HCT116 (cell line): ENCODE measurements around the gene ABCA9.

Experiments used
- CBX3 ChIP-seq: IDR thresholded peaks from 2 replicates; pipeline ENCODE4 v1.6.1; 2012; ENCODE audit warnings: low read depth
- CTCF ChIP-seq, 3 experiments: fragments of 200-600 bp in 1 of 3; sonication (generic) in 1 of 3; IDR thresholded peaks in 2 of 3; conservative IDR thresholded peaks in 1 of 3; 2 replicates each; pipeline ENCODE4 v1.5.1; 2012 to 2017; ENCODE audit warnings: low read depth in 2 of 3, low read length in 2 of 3, antibody characterized with exemption in 1 of 3, borderline replicate concordance in 1 of 3, control low read depth in 1 of 3, mild to moderate bottlenecking in 1 of 3, mixed read lengths in 1 of 3, mixed run types in 1 of 3, moderate library complexity in 1 of 3; ENCODE audit not compliant: insufficient read depth in 1 of 3
- POLR2A ChIP-seq: IDR thresholded peaks from 2 replicates; pipeline ENCODE4 v1.7.0; 2011; ENCODE audit warnings: borderline replicate concordance; ENCODE audit not compliant: insufficient read depth, insufficient read length; ENCODE audit errors: extremely low read depth
- RAD21 ChIP-seq: IDR thresholded peaks from 2 replicates; pipeline ENCODE4 v1.6.1; 2012; ENCODE audit warnings: low read depth, mild to moderate bottlenecking
- SIN3A ChIP-seq: IDR thresholded peaks from 2 replicates; pipeline ENCODE4 v1.6.1; 2012; ENCODE audit warnings: low read depth
- TF ChIP-seq, protein P1 (sequence below): IDR thresholded peaks from 2 replicates; pipeline ENCODE4 v1.6.1; 2011; ENCODE audit warnings: mild to moderate bottlenecking, low read length, moderate library complexity; ENCODE audit not compliant: insufficient replicate concordance; ENCODE audit errors: extremely low read depth

DNA sequence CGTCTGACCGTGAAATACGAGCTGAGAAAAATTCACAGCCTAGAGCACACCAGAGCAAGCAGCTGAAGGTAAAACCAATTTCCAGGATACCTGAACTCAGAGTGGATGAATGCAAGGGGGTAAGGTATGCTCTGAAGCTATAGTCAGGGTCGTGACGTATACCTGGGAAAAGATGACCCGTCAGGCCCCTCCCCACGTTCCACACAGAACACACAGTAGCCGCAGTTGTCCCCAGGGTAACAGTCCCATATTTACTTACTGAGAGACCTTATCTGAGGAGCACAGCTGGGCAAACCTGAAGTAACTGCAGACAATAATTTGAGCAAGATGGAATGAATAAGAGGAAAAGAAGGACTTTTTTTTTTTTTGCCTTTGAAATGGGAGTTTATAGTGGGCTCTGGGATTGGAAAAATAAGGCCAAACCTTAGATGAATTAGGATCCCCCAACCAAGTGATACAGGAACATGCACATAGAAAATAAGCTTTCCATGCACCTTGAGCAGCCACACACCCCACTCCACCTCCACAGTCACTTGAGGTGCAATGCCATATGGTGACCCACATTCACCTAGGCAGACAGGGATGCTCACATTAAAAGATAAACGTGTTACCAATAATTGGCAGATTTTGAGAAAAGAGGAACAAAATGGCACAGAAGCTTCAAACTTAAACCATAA is 43.0 kb upstream of the ABCA9 start:
- TF ChIP-seq, protein P1, sequence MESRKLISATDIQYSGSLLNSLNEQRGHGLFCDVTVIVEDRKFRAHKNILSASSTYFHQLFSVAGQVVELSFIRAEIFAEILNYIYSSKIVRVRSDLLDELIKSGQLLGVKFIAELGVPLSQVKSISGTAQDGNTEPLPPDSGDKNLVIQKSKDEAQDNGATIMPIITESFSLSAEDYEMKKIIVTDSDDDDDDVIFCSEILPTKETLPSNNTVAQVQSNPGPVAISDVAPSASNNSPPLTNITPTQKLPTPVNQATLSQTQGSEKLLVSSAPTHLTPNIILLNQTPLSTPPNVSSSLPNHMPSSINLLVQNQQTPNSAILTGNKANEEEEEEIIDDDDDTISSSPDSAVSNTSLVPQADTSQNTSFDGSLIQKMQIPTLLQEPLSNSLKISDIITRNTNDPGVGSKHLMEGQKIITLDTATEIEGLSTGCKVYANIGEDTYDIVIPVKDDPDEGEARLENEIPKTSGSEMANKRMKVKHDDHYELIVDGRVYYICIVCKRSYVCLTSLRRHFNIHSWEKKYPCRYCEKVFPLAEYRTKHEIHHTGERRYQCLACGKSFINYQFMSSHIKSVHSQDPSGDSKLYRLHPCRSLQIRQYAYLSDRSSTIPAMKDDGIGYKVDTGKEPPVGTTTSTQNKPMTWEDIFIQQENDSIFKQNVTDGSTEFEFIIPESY: no peak
- TF ChIP-seq CTCF (IDR thresholded peaks at IDR 0.05 in 2 of 3, conservative IDR thresholded peaks at IDR 0.05 in 1 of 3; ENCODE audit: borderline replicate concordance in 1 of 3, insufficient read depth in 1 of 3, low read depth in 2 of 3, low read length in 2 of 3) (no peak), CBX3 (no peak), RAD21 (no peak), SIN3A (no peak), POLR2A (no peak)
